Immature natural killer cell (primary cell): Measurements from ENCODE around the gene C1orf105. TPM values are rescaled to one million over a fixed set of nuclear protein-coding genes. Genes with fewer than 3 reads are reported as not detected.

Experiments
- DNase-seq, 3 donors: peaks; one replicate each; pipeline ENCODE4 v3.0.0; 2022; ENCODE audit warnings: mixed read lengths in 1 of 3
- H3K27ac Mint-ChIP-seq, 6 donors: one replicate each; pipeline ENCODE4 v1.8.0; 2020; ENCODE audit warnings: mixed read lengths in 6 of 6, mild to moderate bottlenecking in 5 of 6, inconsistent platforms in 4 of 6, moderate library complexity in 3 of 6
- H3K27me3 Mint-ChIP-seq, 3 donors: one replicate each; pipeline ENCODE4 v1.8.0; 2020 to 2021; ENCODE audit warnings: low read depth in 3 of 3, mild to moderate bottlenecking in 3 of 3, mixed read lengths in 3 of 3, moderate library complexity in 3 of 3, inconsistent platforms in 1 of 3
- H3K36me3 Mint-ChIP-seq, 3 donors: one replicate each; pipeline ENCODE4 v1.8.0; 2020; ENCODE audit warnings: mixed read lengths in 3 of 3, inconsistent platforms in 2 of 3, mild to moderate bottlenecking in 2 of 3
- H3K4me1 Mint-ChIP-seq, 2 donors: one replicate each; pipeline ENCODE4 v1.8.0; 2020; ENCODE audit warnings: inconsistent platforms in 2 of 2, mild to moderate bottlenecking in 2 of 2, mixed read lengths in 2 of 2, moderate library complexity in 1 of 2
- H3K4me3 Mint-ChIP-seq, 5 donors: one replicate each; pipeline ENCODE4 v1.8.0; 2020; ENCODE audit warnings: mild to moderate bottlenecking in 5 of 5, mixed read lengths in 5 of 5, inconsistent platforms in 3 of 5, moderate library complexity in 3 of 5
- H3K9me3 Mint-ChIP-seq, 6 donors: one replicate each; pipeline ENCODE4 v1.8.0; 2020; ENCODE audit warnings: mild to moderate bottlenecking in 6 of 6, mixed read lengths in 6 of 6, inconsistent platforms in 4 of 6, moderate library complexity in 3 of 6
- polyA plus RNA-seq, 3 donors: library from polyadenylated mRNA; unstranded; fragments of 300-500 nt; fragmentation: Illumina TruSeq; gene quantifications; one replicate each; pipeline ENCODE4 v1.2.3, GENCODE V29; 2021

Gene C1orf105
- polyA plus RNA-seq, 3 donors from 2014 or later = not detected

- no peaks in the 10 kb centered on the region for H3K4me1 Mint-ChIP-seq
- H3K27me3 Mint-ChIP-seq = peaks cover 2 to 3% (median 3%) of the 10 kb centered on the region in 3 donors
Measured at GRCh38 chr1:172499636-172500141, 79.2 kb downstream of the C1orf105 start.

DNA sequence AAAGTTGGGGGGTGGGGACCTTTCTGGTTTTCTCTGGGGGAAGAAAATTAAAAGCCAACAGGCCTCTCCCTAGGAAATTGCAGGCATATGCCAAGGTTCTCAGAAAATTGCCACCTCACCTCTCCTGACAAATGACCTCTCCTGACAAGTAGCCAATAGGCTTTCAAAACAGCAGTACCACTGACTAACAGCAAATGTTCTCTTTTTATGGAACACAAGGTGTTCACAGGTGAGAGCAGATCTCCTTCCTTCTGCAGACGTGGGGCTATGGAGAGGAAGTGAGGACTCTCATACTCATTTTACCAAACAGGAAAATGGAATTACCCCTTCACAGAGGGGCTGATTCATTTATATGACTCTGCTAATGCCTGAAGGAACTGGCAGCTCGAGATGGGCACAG is 79.7 kb downstream of the C1orf105 start:
- Mint-ChIP-seq H3K4me3 (no peak overlapping the region), H3K27ac (no peak overlapping the region), H3K27me3 (peaks cover 2 to 3% (median 3%) of the 10 kb centered on the region in 3 donors), H3K36me3 (no peaks in the 10 kb centered on the region), H3K4me1 (no peaks in the 10 kb centered on the region), H3K9me3 (peaks cover 0 to 1% (median 0%) of the 10 kb centered on the region in 6 donors)
- DNase-seq = no peak

More at GRCh38 chr1:172499636-172500141, 79.2 kb downstream of the C1orf105 start:
- Mint-ChIP-seq H3K9me3 (peaks cover 0 to 1% (median 0%) of the 10 kb centered on the region in 6 donors), H3K36me3 (no peaks in the 10 kb centered on the region), H3K4me3 (no peak overlapping the region), H3K27ac (no peak overlapping the region)
- DNase-seq = no peak

DNA sequence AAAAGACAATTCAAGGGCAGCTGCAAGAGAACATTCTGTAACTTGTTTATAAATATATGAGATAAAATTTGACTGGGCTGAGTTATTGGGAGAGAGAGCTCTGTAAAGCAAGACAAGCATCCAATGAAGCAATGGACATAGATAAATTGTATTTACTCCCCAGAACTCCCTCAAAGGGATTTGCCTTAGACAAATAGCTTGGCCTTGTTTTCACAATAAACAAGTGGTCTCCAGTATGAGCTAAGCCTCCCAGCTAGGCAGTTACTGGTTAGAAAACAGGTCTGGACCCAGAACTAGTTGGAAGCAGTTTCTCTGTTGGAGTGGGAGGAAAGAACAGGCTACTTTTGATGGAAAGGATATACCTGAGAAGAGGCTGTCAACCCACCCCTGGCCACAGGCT is 87.3 kb downstream of the C1orf105 start:
- H3K9me3 Mint-ChIP-seq = no peaks in the 10 kb centered on the region
- peaks cover 0 to 3% (median 0%) of the 10 kb centered on the region in 3 donors for H3K36me3 Mint-ChIP-seq

GRCh38 chr1:172510479-172510878 is 90.0 kb downstream of the C1orf105 start:
- H3K27me3 Mint-ChIP-seq = peaks cover 0 to 3% (median 0%) of the 10 kb centered on the region in 3 donors
- no peaks in the 10 kb centered on the region for H3K4me1 Mint-ChIP-seq
- DNase-seq = no peak
- peaks cover 0 to 3% (median 0%) of the 10 kb centered on the region in 3 donors for H3K36me3 Mint-ChIP-seq
- no peak overlapping the region for H3K27ac Mint-ChIP-seq
- H3K4me3 Mint-ChIP-seq = no peak overlapping the region
- no peaks in the 10 kb centered on the region for H3K9me3 Mint-ChIP-seq

More for the DNA sequence above, 87.3 kb downstream of the C1orf105 start:
- DNase-seq = no peak
- Mint-ChIP-seq H3K27ac (no peak overlapping the region), H3K4me1 (no peaks in the 10 kb centered on the region), H3K27me3 (peaks cover 2 to 3% (median 3%) of the 10 kb centered on the region in 3 donors), H3K4me3 (no peak overlapping the region)

DNA sequence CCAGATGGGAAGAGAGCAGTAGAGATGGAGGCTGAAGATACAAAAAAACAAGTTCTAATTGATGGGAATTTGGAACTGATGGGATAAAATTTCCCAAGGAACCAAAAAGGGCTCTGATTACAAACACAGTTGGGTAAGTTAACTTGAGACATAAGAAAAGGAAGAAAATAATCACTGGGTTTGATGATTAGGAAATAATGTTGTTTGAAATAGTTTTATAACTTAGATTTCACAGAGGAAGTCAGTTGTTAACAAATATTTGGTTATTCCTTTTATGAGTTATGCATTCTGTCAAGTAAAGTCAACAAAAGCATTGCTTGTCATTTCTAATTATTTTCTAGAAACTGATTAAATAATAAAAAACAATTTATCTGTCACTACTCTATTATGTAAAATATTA is 92.1 kb downstream of the C1orf105 start:
- Mint-ChIP-seq H3K36me3 (peaks cover 0 to 3% (median 0%) of the 10 kb centered on the region in 3 donors), H3K27ac (no peak overlapping the region), H3K4me1 (no peaks in the 10 kb centered on the region), H3K27me3 (peaks cover 0 to 5% (median 0%) of the 10 kb centered on the region in 3 donors), H3K9me3 (no peaks in the 10 kb centered on the region), H3K4me3 (no peak overlapping the region)
- no peak for DNase-seq

- Mint-ChIP-seq H3K27ac (no peak overlapping the region), H3K9me3 (no peaks in the 10 kb centered on the region), H3K36me3 (peaks cover 0 to 3% (median 0%) of the 10 kb centered on the region in 3 donors), H3K27me3 (peaks cover 0 to 5% (median 0%) of the 10 kb centered on the region in 3 donors), H3K4me3 (no peak overlapping the region), H3K4me1 (no peaks in the 10 kb centered on the region)
- DNase-seq = no peak
Measured at GRCh38 chr1:172513479-172513878, 93.0 kb downstream of the C1orf105 start.

DNA sequence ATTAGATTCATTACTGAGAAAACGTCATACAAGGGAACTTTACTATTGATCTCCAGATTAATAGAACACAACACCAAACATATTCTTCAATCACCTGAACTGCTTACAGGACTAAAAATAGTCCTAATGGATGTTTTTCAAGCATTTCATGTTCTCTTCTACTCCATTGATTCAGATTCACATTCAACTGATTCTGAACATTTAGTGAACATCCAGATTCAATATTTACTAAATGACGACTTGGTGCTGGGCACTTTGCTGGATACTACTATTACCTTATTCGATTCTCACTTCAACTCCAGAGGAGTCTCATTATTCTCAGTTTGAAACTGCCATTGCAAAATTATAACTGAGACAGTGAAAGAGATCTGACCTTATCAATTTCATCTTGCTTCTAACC is 93.6 kb downstream of the C1orf105 start:
- peaks cover 0 to 3% (median 0%) of the 10 kb centered on the region in 3 donors for H3K36me3 Mint-ChIP-seq

GRCh38 chr1:172515436-172515835 is 95.0 kb downstream of the C1orf105 start:
- no peak for DNase-seq
- Mint-ChIP-seq H3K27ac (no peak overlapping the region), H3K36me3 (no peaks in the 10 kb centered on the region), H3K9me3 (no peaks in the 10 kb centered on the region), H3K4me1 (no peaks in the 10 kb centered on the region), H3K27me3 (peaks cover 0 to 5% (median 2%) of the 10 kb centered on the region in 3 donors), H3K4me3 (no peak overlapping the region)

More for the DNA sequence above, 93.6 kb downstream of the C1orf105 start:
- Mint-ChIP-seq H3K4me1 (no peaks in the 10 kb centered on the region), H3K4me3 (no peak overlapping the region), H3K9me3 (no peaks in the 10 kb centered on the region), H3K27me3 (peaks cover 0 to 5% (median 0%) of the 10 kb centered on the region in 3 donors), H3K27ac (no peak overlapping the region)
- no peak for DNase-seq

DNA sequence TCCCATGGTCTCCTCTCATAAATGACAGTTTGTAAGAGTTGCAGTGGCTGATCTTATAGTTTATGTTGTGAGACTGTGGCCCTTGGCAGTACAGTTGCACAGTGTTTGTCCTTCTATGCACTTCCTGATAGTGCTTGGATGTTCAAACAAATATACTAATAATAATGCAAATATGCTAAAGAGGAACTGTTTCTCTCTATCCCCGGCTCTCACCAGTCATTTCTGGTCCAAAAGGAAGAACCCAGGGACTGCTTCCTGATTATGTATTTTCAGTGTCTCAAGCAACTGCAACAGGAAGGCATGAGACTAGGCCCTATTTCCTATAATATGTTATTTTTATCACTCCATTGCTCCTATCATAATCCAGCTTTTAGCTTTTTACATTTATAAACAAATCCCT is 95.4 kb downstream of the C1orf105 start:
- no peaks in the 10 kb centered on the region for H3K4me1 Mint-ChIP-seq
- no peak overlapping the region for H3K27ac Mint-ChIP-seq
- H3K4me3 Mint-ChIP-seq = no peak overlapping the region
- H3K36me3 Mint-ChIP-seq = no peaks in the 10 kb centered on the region
- H3K9me3 Mint-ChIP-seq = no peaks in the 10 kb centered on the region
- DNase-seq = no peak
- peaks cover 0 to 5% (median 2%) of the 10 kb centered on the region in 3 donors for H3K27me3 Mint-ChIP-seq

DNA sequence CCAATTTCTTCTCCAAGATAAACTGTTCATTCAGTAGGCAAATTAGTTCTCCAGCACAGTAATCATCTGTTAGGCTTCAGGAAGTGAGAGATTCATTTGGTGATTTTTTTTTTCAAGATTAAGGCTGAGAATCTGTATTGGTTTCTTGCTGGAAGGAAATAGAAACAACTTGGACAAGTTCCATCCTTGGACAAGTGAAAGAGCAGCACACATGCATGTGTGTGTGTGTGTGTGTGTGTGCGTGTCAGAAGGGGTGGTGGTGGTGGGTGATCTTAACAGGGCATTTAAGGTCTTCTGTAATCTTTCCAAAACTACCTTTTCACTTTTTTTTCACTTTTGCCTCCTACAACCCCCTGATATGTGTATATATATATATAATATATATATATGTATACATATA is 96.6 kb downstream of the C1orf105 start:
- peaks cover 0 to 2% (median 2%) of the 10 kb centered on the region in 3 donors for H3K27me3 Mint-ChIP-seq
- H3K36me3 Mint-ChIP-seq = no peaks in the 10 kb centered on the region
- H3K4me3 Mint-ChIP-seq = no peak overlapping the region
- H3K27ac Mint-ChIP-seq = no peak overlapping the region
- no peak for DNase-seq
- H3K9me3 Mint-ChIP-seq = no peaks in the 10 kb centered on the region
- H3K4me1 Mint-ChIP-seq = no peaks in the 10 kb centered on the region

DNA sequence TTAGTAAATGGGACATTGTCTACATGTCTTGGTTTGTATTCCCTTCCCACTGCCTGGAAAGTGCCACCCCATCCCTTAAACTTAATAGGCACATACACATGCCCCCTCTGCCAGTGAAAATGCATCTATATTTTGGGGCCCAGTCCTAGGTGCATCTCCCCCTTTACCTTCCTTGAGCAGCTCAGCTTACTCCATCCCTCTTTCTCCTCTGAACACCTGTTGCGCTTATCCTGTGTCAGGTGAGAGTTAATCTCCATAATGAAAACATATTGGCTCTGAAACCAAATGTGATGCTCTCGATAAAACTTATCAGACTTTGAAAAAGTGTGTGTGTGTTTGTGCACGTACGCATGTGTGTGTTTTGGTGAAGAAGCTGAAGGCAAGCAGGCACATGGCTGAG is 97.1 kb downstream of the C1orf105 start:
- no peak for DNase-seq
- Mint-ChIP-seq H3K4me3 (no peak overlapping the region), H3K36me3 (no peaks in the 10 kb centered on the region), H3K27me3 (peaks cover 0 to 2% (median 2%) of the 10 kb centered on the region in 3 donors), H3K27ac (no peak overlapping the region), H3K4me1 (no peaks in the 10 kb centered on the region), H3K9me3 (no peaks in the 10 kb centered on the region)

Other genes with a start within 250 kb of the C1orf105 start
- 10 to 100 TPM; 77.1 to 90.0 (median 83.4) TPM for gene PIGC, start 23.4 kb downstream of the C1orf105 start, polyA plus RNA-seq
- 10 to 100 TPM in 1 of 3 donors, 1 to 10 TPM in 2; 7.8 to 14.0 (median 8.2) TPM for gene SUCO, start 112.5 kb downstream of the C1orf105 start, polyA plus RNA-seq
- gene FASLG, start 238.4 kb downstream of the C1orf105 start, polyA plus RNA-seq = 10 to 100 TPM; 20.7 to 60.6 (median 40.2) TPM